Thoracic aorta (tissue), 2 donors: ENCODE results near the gene HSD17B11. TPM values are rescaled to one million over a fixed set of nuclear protein-coding genes. Genes with fewer than 3 reads are reported as not detected.
"Not testable (repeated sequence)": the region's sequence is repeated elsewhere in the genome, so short reads cannot be mapped to it uniquely, and the experiment has no call there.

Experiments used
- ATAC-seq: fragments of 150-250 bp; one replicate; pipeline ENCODE4 v1.8.0; 2017; ENCODE audit warnings: low read depth; ENCODE audit not compliant: insufficient number of reproducible peaks, low FRiP score
- DNase-seq: peaks from one replicate; pipeline ENCODE4 v3.0.0-alpha.2; 2020; ENCODE audit warnings: low spot score
- H3K27ac ChIP-seq, 2 donors: fragments of 200-600 bp; sonication (generic); 1 replicate in 1 of 2; 2 replicates in 1 of 2; pipeline ENCODE4 v1.5.1; 2016; ENCODE audit warnings: mild to moderate bottlenecking in 2 of 2, moderate library complexity in 2 of 2
- H3K27me3 ChIP-seq: fragments of 200-600 bp; sonication (generic); replicated peaks from 2 replicates; pipeline ENCODE4 v1.6.0; 2016; ENCODE audit warnings: mild to moderate bottlenecking; ENCODE audit not compliant: insufficient read depth
- H3K36me3 ChIP-seq: fragments of 200-600 bp; sonication (generic); one replicate; pipeline ENCODE4 v1.5.1; 2016
- H3K4me1 ChIP-seq, 2 donors: fragments of 200-600 bp; sonication (generic); 1 replicate in 1 of 2; 2 replicates in 1 of 2; pipeline versions ENCODE4 v1.5.1 to v1.6.0; 2016; ENCODE audit warnings: low read depth in 2 of 2, mild to moderate bottlenecking in 1 of 2; ENCODE audit not compliant: control insufficient read depth in 1 of 2
- H3K4me3 ChIP-seq: fragments of 200-600 bp; sonication (generic); 2 replicates; pipeline ENCODE4 v1.5.1; 2016; ENCODE audit warnings: mild to moderate bottlenecking
- H3K9me3 ChIP-seq: fragments of 200-600 bp; sonication (generic); 2 replicates; pipeline ENCODE4 v1.5.1; 2016
- CTCF ChIP-seq: fragments of 200-600 bp; sonication (generic); IDR thresholded peaks from one replicate; pipeline ENCODE4 v1.5.1; 2019; ENCODE audit warnings: antibody characterized with exemption
- total RNA-seq, 2 donors: library from RNA; depleted of rRNA; stranded (reverse); fragments of >200 nt; gene quantifications; one replicate each; pipeline versions ENCODE4 v1.1.0 to v1.2.3, GENCODE V29; 2016

HSD17B11 gene
- total RNA-seq, 2 donors from 2014 or later, result 43.2 to 57.6 TPM

- ATAC-seq, result no peak
- H3K27ac ChIP-seq, result peak overlapping the region; percentile 85
- TF ChIP-seq CTCF, result no peak
Observed at GRCh38 chr4:87390551-87390890, 467 bp downstream of the HSD17B11 start.

GRCh38 chr4:87390055-87390454 is 933 bp downstream of the HSD17B11 start:
- H3K36me3 ChIP-seq, H3K9me3 ChIP-seq, DNase-seq, ATAC-seq, H3K27me3 ChIP-seq: not testable (repeated sequence)
- H3K27ac ChIP-seq, result peak overlapping the region; percentile 29 to 85
- peak overlapping the region; percentile 86 for H3K4me3 ChIP-seq
- peaks cover 7 to 18% of the 10 kb centered on the region in 2 donors for H3K4me1 ChIP-seq

More at GRCh38 chr4:87390551-87390890, 467 bp downstream of the HSD17B11 start:
- H3K36me3 ChIP-seq, result no peaks in the 10 kb centered on the region
- no peaks in the 10 kb centered on the region for H3K27me3 ChIP-seq
- peaks cover 7 to 18% of the 10 kb centered on the region in 2 donors for H3K4me1 ChIP-seq
- DNase-seq, result no peak
- H3K9me3 ChIP-seq, result no peaks in the 10 kb centered on the region
- H3K4me3 ChIP-seq, result peak overlapping the region; percentile 86

GRCh38 chr4:87388901-87389300 is 2.1 kb downstream of the HSD17B11 start:
- no peak for ATAC-seq
- H3K36me3 ChIP-seq, result no peaks in the 10 kb centered on the region
- no peak overlapping the region for H3K27ac ChIP-seq
- TF ChIP-seq CTCF, result no peak
- peak overlapping the region; percentile 86 for H3K4me3 ChIP-seq
- H3K27me3 ChIP-seq, result no peaks in the 10 kb centered on the region
- H3K4me1 ChIP-seq, result peaks cover 7 to 18% of the 10 kb centered on the region in 2 donors
- DNase-seq, result no peak
- H3K9me3 ChIP-seq, result no peaks in the 10 kb centered on the region

GRCh38 chr4:87387237-87387636 is 3.8 kb downstream of the HSD17B11 start:
- Histone ChIP-seq H3K27me3 (no peaks in the 10 kb centered on the region), H3K27ac (no peak overlapping the region), H3K36me3 (no peaks in the 10 kb centered on the region), H3K9me3 (no peaks in the 10 kb centered on the region), H3K4me1 (peaks cover 7 to 21% of the 10 kb centered on the region in 2 donors), H3K4me3 (no peak overlapping the region)
- no peak for TF ChIP-seq CTCF
- DNase-seq, result no peak
- no peak for ATAC-seq

GRCh38 chr4:87384466-87385132 is 6.4 kb downstream of the HSD17B11 start:
- H3K4me1 ChIP-seq, ATAC-seq, H3K27ac ChIP-seq, H3K36me3 ChIP-seq, H3K27me3 ChIP-seq, H3K4me3 ChIP-seq, H3K9me3 ChIP-seq, DNase-seq: not testable (repeated sequence)

GRCh38 chr4:87382931-87383330 is 8.1 kb downstream of the HSD17B11 start:
- peaks cover 0 to 4% of the 10 kb centered on the region in 2 donors for H3K4me1 ChIP-seq
- no peaks in the 10 kb centered on the region for H3K9me3 ChIP-seq
- H3K36me3 ChIP-seq, result no peaks in the 10 kb centered on the region
- no peak for ATAC-seq
- H3K4me3 ChIP-seq, result no peak overlapping the region
- no peak overlapping the region for H3K27ac ChIP-seq
- no peaks in the 10 kb centered on the region for H3K27me3 ChIP-seq
- TF ChIP-seq CTCF, result no peak
- DNase-seq, result no peak
